HL-60 (cell line): ENCODE data around the gene RSU1.

ENCODE experiments used
- CTCF ChIP-seq: IDR thresholded peaks from one replicate; pipeline ENCODE4 v1.5.1; 2011; ENCODE audit warnings: low read length, control low read depth, inconsistent platforms; ENCODE audit not compliant: insufficient read depth
- GABPA ChIP-seq: IDR thresholded peaks from 2 replicates; pipeline ENCODE4 v1.6.1; 2012; ENCODE audit warnings: low read depth
- POLR2AphosphoS5 ChIP-seq: IDR thresholded peaks from 2 replicates; pipeline ENCODE4 v1.6.1; 2012; ENCODE audit warnings: low read depth
- REST ChIP-seq: IDR thresholded peaks from 2 replicates; pipeline ENCODE4 v1.6.1; 2012; ENCODE audit warnings: low read depth; ENCODE audit not compliant: insufficient replicate concordance

GRCh38 chr10:16712883-16713282 lies 104.3 kb downstream of the RSU1 start:
- TF ChIP-seq POLR2AphosphoS5, result no peak
- no peak for TF ChIP-seq CTCF
- TF ChIP-seq REST, result no peak
- TF ChIP-seq GABPA, result no peak
